Measurements from ENCODE around the gene PLCB3.

PLCB3 gene

DNA sequence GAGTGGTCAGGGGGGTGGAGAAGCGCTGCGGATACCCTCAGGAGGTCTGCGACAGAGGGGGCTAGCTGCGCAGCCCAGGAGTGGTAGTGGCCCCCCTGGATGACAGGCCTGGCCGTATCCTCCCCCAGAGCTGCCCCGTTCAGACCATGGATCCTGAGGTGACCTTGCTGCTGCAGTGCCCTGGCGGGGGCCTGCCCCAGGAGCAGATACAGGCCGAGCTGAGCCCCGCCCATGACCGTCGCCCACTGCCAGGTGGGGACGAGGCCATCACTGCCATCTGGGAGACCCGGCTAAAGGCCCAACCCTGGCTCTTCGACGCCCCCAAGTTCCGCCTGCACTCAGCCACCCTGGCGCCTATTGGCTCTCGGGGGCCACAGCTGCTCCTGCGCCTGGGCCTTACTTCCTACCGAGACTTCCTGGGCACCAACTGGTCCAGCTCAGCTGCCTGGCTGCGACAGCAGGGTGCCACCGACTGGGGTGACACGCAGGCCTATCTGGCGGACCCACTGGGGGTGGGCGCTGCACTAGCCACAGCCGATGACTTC is 24.8 kb upstream of the PLCB3 start:
- no peak for TF ChIP-seq POLR2A (IDR thresholded peaks at IDR 0.05; ENCODE audit: low read depth, low read length)
- FAIRE-seq (no peak), DNase-seq (ENCODE audit: insufficient read length, low spot score) (no peak)

GRCh38 chr11:64227405-64227956 is 23.8 kb upstream of the PLCB3 start:
- DNase-seq (ENCODE audit: insufficient read length, low spot score) (no peak), FAIRE-seq (no peak)
- no peak for TF ChIP-seq POLR2A (IDR thresholded peaks at IDR 0.05; ENCODE audit: low read depth, low read length)

DNA sequence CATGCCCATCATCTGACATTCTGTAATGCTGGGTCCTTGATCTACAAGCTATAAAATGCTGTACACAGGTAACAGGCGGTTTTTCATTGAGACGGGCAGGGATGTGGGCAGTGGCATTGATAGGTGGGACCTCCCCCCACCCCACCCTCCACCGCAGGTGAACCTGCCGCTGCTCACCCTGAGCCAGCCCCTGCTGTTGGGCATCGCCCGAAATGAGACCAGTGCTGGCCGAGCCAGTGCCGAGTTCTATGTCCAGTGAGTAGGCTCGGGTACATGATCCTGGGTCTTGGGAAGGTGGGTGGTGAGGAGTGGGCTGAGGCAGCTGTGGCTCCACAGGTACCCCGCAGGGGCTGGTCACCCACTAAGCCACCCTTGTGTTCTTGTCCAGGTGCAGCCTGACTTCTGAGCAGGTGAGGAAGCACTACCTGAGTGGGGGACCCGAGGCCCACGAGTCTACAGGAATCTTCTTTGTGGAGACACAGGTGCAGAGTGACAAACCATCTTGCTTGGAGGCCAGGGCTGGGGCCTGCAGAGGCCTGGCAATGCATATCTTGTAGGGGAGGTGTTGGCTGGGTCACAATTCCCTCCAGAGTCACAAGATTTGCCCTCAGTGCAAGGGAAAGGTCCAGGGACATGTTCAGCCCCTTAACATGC is 22.1 kb upstream of the PLCB3 start:
- no peak for TF ChIP-seq POLR2A (IDR thresholded peaks at IDR 0.05; ENCODE audit: low read depth, low read length)
- no peak for FAIRE-seq

GRCh38 chr11:64229744-64230170 is 21.6 kb upstream of the PLCB3 start:
- no peak for TF ChIP-seq POLR2A (IDR thresholded peaks at IDR 0.05; ENCODE audit: low read depth, low read length)
- DNase-seq (ENCODE audit: insufficient read length, low spot score) (no peak), FAIRE-seq (no peak)

More for the DNA sequence above, 22.1 kb upstream of the PLCB3 start:
- no peak for DNase-seq (ENCODE audit: insufficient read length, low spot score)

DNA sequence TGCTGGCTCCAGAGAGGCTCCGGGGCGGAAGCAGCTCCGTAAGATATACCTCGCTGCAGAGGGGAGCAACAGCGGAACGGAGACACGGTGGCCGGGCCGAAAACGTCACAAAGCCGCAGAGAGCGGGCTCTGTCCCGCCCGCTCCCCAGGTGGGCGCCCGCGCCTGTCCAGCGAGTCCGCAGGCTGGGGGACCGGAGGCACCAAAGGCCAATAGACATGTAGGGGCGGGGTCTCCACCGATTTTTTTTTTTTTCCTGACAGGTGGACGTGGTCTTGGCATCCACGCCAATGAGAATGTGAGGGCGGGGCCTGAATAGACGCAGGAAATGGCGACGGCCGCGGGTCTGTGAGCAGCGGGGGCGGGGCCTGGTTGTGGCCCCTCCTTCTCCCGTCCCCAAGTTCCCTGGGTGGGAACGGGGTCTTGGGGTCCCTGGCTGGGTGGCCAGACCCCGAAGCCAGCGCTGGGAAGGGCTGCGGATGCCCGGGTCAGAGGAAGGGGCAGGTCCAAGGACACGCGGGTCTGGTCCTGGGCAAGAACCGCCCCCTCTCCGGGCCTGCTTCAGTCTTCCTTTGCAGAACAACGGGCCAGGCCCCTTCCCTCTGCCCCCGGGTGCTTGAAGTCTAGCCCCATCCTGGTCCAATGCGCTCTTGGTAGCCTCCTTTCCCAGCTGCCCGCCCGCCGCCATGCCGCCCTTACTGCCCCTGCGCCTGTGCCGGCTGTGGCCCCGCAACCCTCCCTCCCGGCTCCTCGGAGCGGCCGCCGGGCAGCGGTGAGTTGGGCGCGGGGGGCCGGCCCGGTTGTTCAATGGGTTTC is 21.0 kb upstream of the PLCB3 start, which contains the start of gene DNAJC4:
TSS of gene DNAJC4 (plus strand) at position 378 of the 814 bp plus-strand sequence. CDS start at position 685, 307 bp downstream.
- TF ChIP-seq POLR2A (IDR thresholded peaks at IDR 0.05; ENCODE audit: low read depth, low read length), result peak; percentile 31
- FAIRE-seq, result no peak
- peak; percentile 79 for DNase-seq (ENCODE audit: insufficient read length, low spot score)

GRCh38 chr11:64230985-64231365 is 20.4 kb upstream of the PLCB3 start:
- DNase-seq (ENCODE audit: insufficient read length, low spot score) (no peak), FAIRE-seq (no peak)

GRCh38 chr11:64231546-64231945 is 19.8 kb upstream of the PLCB3 start:
- FAIRE-seq (no peak), DNase-seq (ENCODE audit: insufficient read length, low spot score) (no peak)
- no peak for TF ChIP-seq POLR2A (IDR thresholded peaks at IDR 0.05; ENCODE audit: low read depth, low read length)

More at GRCh38 chr11:64230985-64231365, 20.4 kb upstream of the PLCB3 start:
- TF ChIP-seq POLR2A (IDR thresholded peaks at IDR 0.05; ENCODE audit: low read depth, low read length), result peak; percentile 6; the same call in 1 of the 2 replicates

- DNase-seq (ENCODE audit: insufficient read length, low spot score), result no peak
- TF ChIP-seq POLR2A (IDR thresholded peaks at IDR 0.05; ENCODE audit: low read depth, low read length), result no peak
- no peak for FAIRE-seq
These were observed 19.0 kb upstream of the PLCB3 start for GRCh38 chr11:64232182-64232966.

DNA sequence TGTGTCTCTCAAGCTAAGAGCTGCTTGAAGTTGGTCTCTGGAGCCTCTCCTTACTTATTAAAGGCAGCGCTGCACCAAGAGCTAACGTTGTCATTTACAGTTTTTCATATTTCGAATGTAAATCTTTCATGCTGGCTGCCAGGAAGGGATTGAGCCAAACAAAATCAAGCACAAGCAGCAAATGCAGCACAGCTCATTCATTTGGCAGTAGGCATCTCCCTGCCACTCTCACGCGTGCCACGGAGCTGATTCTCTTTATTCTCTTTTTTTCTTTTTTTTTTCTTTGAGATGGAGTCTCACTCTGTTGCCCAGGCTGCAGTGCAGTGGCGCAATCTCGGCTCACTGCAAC is 18.4 kb upstream of the PLCB3 start:
- FAIRE-seq, result no peak
- no peak for TF ChIP-seq POLR2A (IDR thresholded peaks at IDR 0.05; ENCODE audit: low read depth, low read length)

GRCh38 chr11:64233913-64234586 is 17.3 kb upstream of the PLCB3 start, which contains the start of gene VEGFB:
TSS of gene VEGFB (plus strand) at chr11:64234584. CDS start at chr11:64234834, 250 bp downstream.
- no peak for TF ChIP-seq POLR2A (IDR thresholded peaks at IDR 0.05; ENCODE audit: low read depth, low read length)
- FAIRE-seq (no peak), DNase-seq (ENCODE audit: insufficient read length, low spot score) (peak; percentile 67)

More for the DNA sequence above, 18.4 kb upstream of the PLCB3 start:
- DNase-seq (ENCODE audit: insufficient read length, low spot score), result no peak

GRCh38 chr11:64234647-64235379 is 16.5 kb upstream of the PLCB3 start:
- DNase-seq (ENCODE audit: insufficient read length, low spot score), result no peak
- TF ChIP-seq POLR2A (IDR thresholded peaks at IDR 0.05; ENCODE audit: low read depth, low read length), result peak; percentile 43; the same call in 1 of the 2 replicates
- no peak for FAIRE-seq

DNA sequence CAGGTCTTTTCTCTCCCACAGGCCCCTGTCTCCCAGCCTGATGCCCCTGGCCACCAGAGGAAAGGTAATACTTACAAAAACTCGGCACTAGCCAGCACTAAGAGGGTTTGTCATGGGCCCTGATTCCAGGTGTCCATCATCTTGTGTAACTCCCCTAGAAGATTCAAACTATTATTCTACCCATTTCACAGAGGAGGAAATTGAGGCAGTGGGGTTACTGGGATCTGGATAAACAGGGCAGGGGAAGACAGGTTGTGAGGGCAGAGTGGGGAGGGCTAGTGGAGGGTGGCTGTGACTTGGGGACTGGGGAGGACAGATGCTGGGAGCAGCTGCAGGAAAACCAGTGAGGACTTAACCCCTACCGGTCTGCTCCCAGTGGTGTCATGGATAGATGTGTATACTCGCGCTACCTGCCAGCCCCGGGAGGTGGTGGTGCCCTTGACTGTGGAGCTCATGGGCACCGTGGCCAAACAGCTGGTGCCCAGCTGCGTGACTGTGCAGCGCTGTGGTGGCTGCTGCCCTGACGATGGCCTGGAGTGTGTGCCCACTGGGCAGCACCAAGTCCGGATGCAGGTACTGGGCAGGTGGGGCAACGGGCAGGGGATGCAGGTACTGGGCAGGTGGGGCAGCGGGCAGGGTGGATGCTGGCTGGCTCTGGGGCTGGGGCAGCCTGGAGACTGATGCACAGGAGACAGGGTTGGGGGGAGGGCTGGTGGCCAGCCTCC is 15.7 kb upstream of the PLCB3 start:
- TF ChIP-seq POLR2A (IDR thresholded peaks at IDR 0.05; ENCODE audit: low read depth, low read length), result no peak
- FAIRE-seq (no peak), DNase-seq (ENCODE audit: insufficient read length, low spot score) (no peak)

All from H54 (cell line).